Transverse colon (tissue), 3 donors: ENCODE measurements around the gene SYNPO2.
"Not testable (repeated sequence)": the region's sequence is repeated elsewhere in the genome, so short reads cannot be mapped to it uniquely, and the experiment has no call there.

ENCODE experiments used
- POLR2A ChIP-seq: fragments of 450-650 bp; IDR thresholded peaks from one replicate; pipeline ENCODE4 v1.6.1; 2016; ENCODE audit warnings: antibody characterized with exemption, mild to moderate bottlenecking, moderate library complexity
- TF ChIP-seq, protein P1 (sequence below), 5 experiments: fragments of 200-600 bp in 3 of 5; fragments of 450-650 bp in 2 of 5; sonication (generic) in 3 of 5; IDR thresholded peaks; 1 replicate in 2 of 5; 2 replicates in 3 of 5; pipeline ENCODE4 v1.5.1; 2016 to 2017; ENCODE audit warnings: antibody characterized with exemption in 5 of 5, inconsistent platforms in 3 of 5, mild to moderate bottlenecking in 2 of 5, moderate library complexity in 1 of 5

DNA sequence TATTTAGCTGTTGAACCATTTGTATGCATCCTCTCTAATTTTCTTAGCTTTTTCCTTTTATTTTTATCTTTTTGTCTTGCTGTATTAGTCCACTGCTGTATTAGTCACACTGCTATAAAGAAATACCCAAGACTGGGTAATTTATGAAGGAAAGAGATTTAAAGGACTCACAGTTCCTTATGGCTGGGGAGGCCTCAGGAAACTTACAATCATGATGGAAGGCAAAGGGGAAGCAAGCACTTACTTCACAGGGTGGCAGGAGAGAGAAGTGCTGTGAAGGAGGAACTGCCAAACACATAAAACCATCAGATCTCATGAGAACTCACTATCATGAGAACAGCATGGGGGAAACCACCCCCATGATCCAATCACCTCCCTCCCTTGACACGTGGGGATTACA lies 114.3 kb downstream of the SYNPO2 start:
- TF ChIP-seq POLR2A = not testable (repeated sequence)
- TF ChIP-seq, protein P1, sequence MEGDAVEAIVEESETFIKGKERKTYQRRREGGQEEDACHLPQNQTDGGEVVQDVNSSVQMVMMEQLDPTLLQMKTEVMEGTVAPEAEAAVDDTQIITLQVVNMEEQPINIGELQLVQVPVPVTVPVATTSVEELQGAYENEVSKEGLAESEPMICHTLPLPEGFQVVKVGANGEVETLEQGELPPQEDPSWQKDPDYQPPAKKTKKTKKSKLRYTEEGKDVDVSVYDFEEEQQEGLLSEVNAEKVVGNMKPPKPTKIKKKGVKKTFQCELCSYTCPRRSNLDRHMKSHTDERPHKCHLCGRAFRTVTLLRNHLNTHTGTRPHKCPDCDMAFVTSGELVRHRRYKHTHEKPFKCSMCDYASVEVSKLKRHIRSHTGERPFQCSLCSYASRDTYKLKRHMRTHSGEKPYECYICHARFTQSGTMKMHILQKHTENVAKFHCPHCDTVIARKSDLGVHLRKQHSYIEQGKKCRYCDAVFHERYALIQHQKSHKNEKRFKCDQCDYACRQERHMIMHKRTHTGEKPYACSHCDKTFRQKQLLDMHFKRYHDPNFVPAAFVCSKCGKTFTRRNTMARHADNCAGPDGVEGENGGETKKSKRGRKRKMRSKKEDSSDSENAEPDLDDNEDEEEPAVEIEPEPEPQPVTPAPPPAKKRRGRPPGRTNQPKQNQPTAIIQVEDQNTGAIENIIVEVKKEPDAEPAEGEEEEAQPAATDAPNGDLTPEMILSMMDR (IDR thresholded peaks at IDR 0.05) = not testable (repeated sequence)
